ENCODE data around the gene SGF29.
"Not testable (repeated sequence)": the region's sequence is repeated elsewhere in the genome, so short reads cannot be mapped to it uniquely, and the experiment has no call there.

The SGF29 gene

GRCh38 chr16:28612359-28613280 lies 58.9 kb downstream of the SGF29 start:
- not testable (repeated sequence) for DNase-seq (ENCODE audit: low read depth in 2 of 2)

GRCh38 chr16:28613912-28614311 lies 60.2 kb downstream of the SGF29 start:
- not testable (repeated sequence) for DNase-seq (ENCODE audit: low read depth in 2 of 2)

- DNase-seq (ENCODE audit: low read depth in 2 of 2), result not testable (repeated sequence)
Observed at GRCh38 chr16:28614561-28614960, 60.8 kb downstream of the SGF29 start.

GRCh38 chr16:28615486-28616223 lies 61.9 kb downstream of the SGF29 start:
- DNase-seq (ENCODE audit: low read depth in 2 of 2), result not testable (repeated sequence)

- DNase-seq (ENCODE audit: low read depth in 2 of 2), result not testable (repeated sequence)
Observed at GRCh38 chr16:28616224-28616577, 62.5 kb downstream of the SGF29 start.

GRCh38 chr16:28616636-28617035 lies 62.9 kb downstream of the SGF29 start:
- DNase-seq (ENCODE audit: low read depth in 2 of 2), result no peak

- DNase-seq (ENCODE audit: low read depth in 2 of 2), result no peak
Observed at GRCh38 chr16:28617874-28618273, 64.2 kb downstream of the SGF29 start.

- DNase-seq (ENCODE audit: low read depth in 2 of 2), result not testable (repeated sequence)
Observed at GRCh38 chr16:28620316-28620715, 66.6 kb downstream of the SGF29 start.

GRCh38 chr16:28621481-28622155 lies 67.9 kb downstream of the SGF29 start:
- no peak for DNase-seq (ENCODE audit: low read depth in 2 of 2)

- DNase-seq (ENCODE audit: low read depth in 2 of 2), result not testable (repeated sequence)
Observed at GRCh38 chr16:28622532-28623171, 68.9 kb downstream of the SGF29 start.

GRCh38 chr16:28623172-28623711 lies 69.5 kb downstream of the SGF29 start:
- peak; percentile 60 to 61 for DNase-seq (ENCODE audit: low read depth in 2 of 2)

- DNase-seq (ENCODE audit: low read depth in 2 of 2), result not testable (repeated sequence)
Observed at GRCh38 chr16:28630905-28631304, 77.2 kb downstream of the SGF29 start.

- not testable (repeated sequence) for DNase-seq (ENCODE audit: low read depth in 2 of 2)
Observed at GRCh38 chr16:28636093-28636823, 82.5 kb downstream of the SGF29 start.

GRCh38 chr16:28637765-28638164 lies 84.0 kb downstream of the SGF29 start, which contains the start of gene NPIPB8:
Gene NPIPB8, plus strand, starts transcription at chr16:28638065. Its CDS starts 296 bp downstream, at chr16:28638361.
- not testable (repeated sequence) for DNase-seq (ENCODE audit: low read depth in 2 of 2)

- not testable (repeated sequence) for DNase-seq (ENCODE audit: low read depth in 2 of 2)
Observed at GRCh38 chr16:28638359-28638758, 84.6 kb downstream of the SGF29 start.

GRCh38 chr16:28639959-28640358 lies 86.2 kb downstream of the SGF29 start:
- not testable (repeated sequence) for DNase-seq (ENCODE audit: low read depth in 2 of 2)

Measured in stimulated activated CD8-positive, alpha-beta memory T cell treated with anti-CD3 and anti-CD28 coated beads, Interleukin-15, amount 100 ng/mL, for 48 hours (primary cell).